Lower lobe of right lung (tissue), 2 donors: ENCODE data around the gene RHOH. TPM values are rescaled to one million over a fixed set of nuclear protein-coding genes. Genes with fewer than 3 reads are reported as not detected.

Experiments
- ATAC-seq, 2 donors: fragments of 200-7000 bp; cut with Tn5 transposase; one replicate each; pipeline ENCODE4 v1.9.1; 2020 to 2022; ENCODE audit warnings: mild to moderate bottlenecking in 2 of 2, moderate library complexity in 2 of 2
- DNase-seq: peaks from one replicate; pipeline ENCODE4 v3.0.0-alpha.2; 2020
- H3K27ac ChIP-seq: fragments of 200-600 bp; one replicate; pipeline ENCODE4 v1.8.0; 2022
- H3K27me3 ChIP-seq: fragments of 200-600 bp; one replicate; pipeline ENCODE4 v1.8.0; 2022; ENCODE audit warnings: low read depth
- H3K36me3 ChIP-seq: fragments of 200-600 bp; one replicate; pipeline ENCODE4 v1.8.0; 2022; ENCODE audit warnings: mild to moderate bottlenecking
- H3K4me1 ChIP-seq: fragments of 200-600 bp; one replicate; pipeline ENCODE4 v1.8.0; 2022
- H3K4me3 ChIP-seq: fragments of 200-600 bp; one replicate; pipeline ENCODE4 v1.8.0; 2022; ENCODE audit warnings: mild to moderate bottlenecking
- H3K9me3 ChIP-seq: fragments of 200-600 bp; one replicate; pipeline ENCODE4 v1.8.0; 2022
- CTCF ChIP-seq: fragments of 200-600 bp; IDR thresholded peaks from one replicate; pipeline ENCODE4 v1.8.0; 2022; ENCODE audit warnings: antibody characterized with exemption, mild to moderate bottlenecking
- intact Hi-C: fragments of 100-400 bp; cut with DNase I; formaldehyde crosslinking; loops from one replicate; pipeline ENCODE4 v1.11.0; 2022
- total RNA-seq: library from RNA; stranded (reverse); fragmentation: NEBNext Ultra II Directional; extraction: Animal tissue kit (Norgen Biotek cat#: 25700); gene quantifications from one replicate; pipeline ENCODE4 v1.2.1, GENCODE V29; 2021
- donor health status: DM: no; HTN: yes; CAD: no; lungs with severe emphysema.

RHOH gene
- total RNA-seq, 1 donor from 2014 or later: 9.2 TPM

GRCh38 chr4:40190019-40190418 lies 6.8 kb upstream of the RHOH start:
- ATAC-seq (no peak), DNase-seq (no peak)
- Histone ChIP-seq H3K27me3 (no peaks in the 10 kb centered on the region), H3K4me1 (no peaks in the 10 kb centered on the region), H3K9me3 (no peaks in the 10 kb centered on the region), H3K27ac (no peak overlapping the region), H3K4me3 (no peak overlapping the region), H3K36me3 (no peaks in the 10 kb centered on the region)
- no peak for TF ChIP-seq CTCF
- intact Hi-C loops: no loop called here

- DNase-seq (no peak), ATAC-seq (no peak)
- Histone ChIP-seq H3K4me1 (no peaks in the 10 kb centered on the region), H3K4me3 (no peak overlapping the region), H3K36me3 (no peaks in the 10 kb centered on the region), H3K9me3 (no peaks in the 10 kb centered on the region), H3K27me3 (no peaks in the 10 kb centered on the region), H3K27ac (no peak overlapping the region)
- intact Hi-C loops: no loop called here
- TF ChIP-seq CTCF: no peak
Observed at GRCh38 chr4:40190465-40190864, 6.4 kb upstream of the RHOH start.

DNA sequence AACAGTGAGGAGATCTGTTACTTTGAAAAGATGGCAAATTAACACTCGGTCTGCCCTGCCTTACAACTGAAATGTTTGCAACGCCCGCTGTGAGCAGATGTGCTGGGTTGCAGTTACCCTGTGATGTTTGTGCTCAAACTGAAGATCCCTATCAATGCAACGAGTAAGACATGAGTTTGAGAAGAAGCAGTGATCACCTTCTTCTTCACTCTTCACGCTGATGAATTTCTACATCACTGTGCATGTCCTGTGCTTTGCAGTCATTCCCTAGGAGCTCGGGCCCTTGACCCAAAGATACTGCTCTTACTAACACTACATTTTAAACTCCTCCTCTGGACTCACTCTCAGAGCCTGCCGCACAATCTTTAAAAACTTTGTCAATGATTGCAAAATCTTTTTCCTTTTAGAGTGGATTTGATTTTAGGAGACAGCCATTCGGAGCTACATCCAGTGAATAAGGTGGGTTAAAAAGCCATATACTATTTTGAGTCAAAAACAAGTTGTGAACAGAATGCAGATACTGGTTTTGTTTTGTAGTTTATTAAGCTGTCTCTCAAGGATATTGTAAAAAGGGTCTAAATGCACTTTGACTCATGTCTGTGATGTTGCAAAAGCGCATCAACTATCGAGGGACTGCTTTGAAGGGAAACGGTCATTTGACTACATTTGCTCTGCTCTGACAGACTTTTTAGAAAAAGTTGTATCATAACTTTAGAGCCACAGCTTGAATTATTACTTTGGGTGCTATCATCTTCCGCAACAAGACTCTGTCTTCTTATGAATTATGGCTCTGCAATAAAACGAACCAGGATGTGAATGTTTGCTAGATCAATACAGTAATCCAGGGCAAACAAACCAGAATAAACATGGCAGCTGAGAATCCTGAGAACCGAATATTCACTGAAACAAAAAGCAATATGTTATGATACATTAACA lies 5.7 kb upstream of the RHOH start:
- no peaks in the 10 kb centered on the region for H3K4me1 ChIP-seq
- no peak for TF ChIP-seq CTCF
- intact Hi-C loops: no loop called here

GRCh38 chr4:40192114-40193015 lies 4.5 kb upstream of the RHOH start:
- Histone ChIP-seq H3K36me3 (no peaks in the 10 kb centered on the region), H3K4me1 (no peaks in the 10 kb centered on the region), H3K27ac (peak overlapping the region; percentile 14), H3K9me3 (no peaks in the 10 kb centered on the region), H3K27me3 (no peaks in the 10 kb centered on the region), H3K4me3 (no peak overlapping the region)
- intact Hi-C loops: no loop called here
- TF ChIP-seq CTCF: no peak
- DNase-seq (no peak), ATAC-seq (no peak)

More for the DNA sequence above, 5.7 kb upstream of the RHOH start:
- Histone ChIP-seq H3K36me3 (no peaks in the 10 kb centered on the region), H3K27me3 (no peaks in the 10 kb centered on the region), H3K27ac (no peak overlapping the region), H3K9me3 (no peaks in the 10 kb centered on the region), H3K4me3 (no peak overlapping the region)
- DNase-seq (no peak), ATAC-seq (no peak)

GRCh38 chr4:40193016-40193571 lies 3.7 kb upstream of the RHOH start:
- H3K9me3 ChIP-seq: no peaks in the 10 kb centered on the region
- no peak for TF ChIP-seq CTCF
- intact Hi-C loops: no loop called here
- H3K36me3 ChIP-seq: no peaks in the 10 kb centered on the region
- no peaks in the 10 kb centered on the region for H3K4me1 ChIP-seq
- ATAC-seq: peak in 1 of 2 donors; percentile 23
- no peaks in the 10 kb centered on the region for H3K27me3 ChIP-seq
- H3K27ac ChIP-seq: peak overlapping the region; percentile 14
- DNase-seq: no peak
- H3K4me3 ChIP-seq: no peak overlapping the region
